Mammary epithelial cell (primary cell): ENCODE results near the gene ARHGEF28.

ENCODE experiments used
- CTCF ChIP-seq, 2 donors: IDR thresholded peaks in 1 of 2; conservative IDR thresholded peaks in 1 of 2; 2 replicates each; pipeline ENCODE4 v1.5.1; 2011 to 2012; ENCODE audit warnings: inconsistent platforms in 2 of 2, low read length in 2 of 2, mild to moderate bottlenecking in 2 of 2, control low read depth in 1 of 2, low read depth in 1 of 2; ENCODE audit not compliant: insufficient read depth in 1 of 2; ENCODE audit errors: extremely low read depth in 1 of 2
- EZH2 ChIP-seq: IDR thresholded peaks from 2 replicates; pipeline ENCODE4 v1.6.1; 2012; ENCODE audit warnings: low read length, inconsistent platforms, borderline replicate concordance

GRCh38 chr5:73702534-73702933, 76.5 kb downstream of the ARHGEF28 start:
- no peak for TF ChIP-seq CTCF (conservative IDR thresholded peaks at IDR 0.05 in 1 of 2, IDR thresholded peaks at IDR 0.05 in 1 of 2; ENCODE audit: extremely low read depth in 1 of 2, insufficient read depth in 1 of 2, low read depth in 1 of 2, low read length in 2 of 2)
- TF ChIP-seq EZH2: no peak
